Gastrocnemius medialis (tissue), 4 donors: Measurements from ENCODE around the gene CBX5. TPM values are rescaled to one million over a fixed set of nuclear protein-coding genes. Genes with fewer than 3 reads are reported as not detected.

Experiments used
- ATAC-seq, 2 donors: fragments of 150-250 bp; one replicate each; pipeline ENCODE4 v1.9.1; 2016
- DNase-seq, 2 donors: peaks; one replicate each; pipeline ENCODE4 v3.0.0-alpha.2; 2019
- H3K27ac ChIP-seq, 4 donors: fragments of 200-600 bp; sonication (generic); 1 replicate in 1 of 4; 2 replicates in 3 of 4; pipeline ENCODE4 v1.5.1; 2016 to 2018; ENCODE audit warnings: mild to moderate bottlenecking in 2 of 4, moderate library complexity in 1 of 4
- H3K27me3 ChIP-seq, 3 donors: fragments of 200-600 bp; sonication (generic) in 2 of 3; 1 replicate in 1 of 3; 2 replicates in 2 of 3; pipeline versions ENCODE4 v1.5.1 to v1.6.0; 2016 to 2019; ENCODE audit warnings: mild to moderate bottlenecking in 1 of 3, moderate library complexity in 1 of 3
- H3K36me3 ChIP-seq, 2 donors: fragments of 200-600 bp; sonication (generic) in 1 of 2; one replicate each; pipeline ENCODE4 v1.5.1; 2017 to 2018
- H3K4me1 ChIP-seq, 2 donors: fragments of 200-600 bp; sonication (generic) in 1 of 2; one replicate each; pipeline ENCODE4 v1.5.1; 2016 to 2017; ENCODE audit warnings: mild to moderate bottlenecking in 2 of 2
- H3K4me3 ChIP-seq, 4 donors: fragments of 200-600 bp; sonication (generic) in 3 of 4; 1 replicate in 1 of 4; 2 replicates in 3 of 4; pipeline ENCODE4 v1.5.1; 2016 to 2019; ENCODE audit warnings: mild to moderate bottlenecking in 2 of 4
- H3K9me3 ChIP-seq, 3 donors: fragments of 200-600 bp; sonication (generic) in 2 of 3; 1 replicate in 1 of 3; 2 replicates in 2 of 3; pipeline ENCODE4 v1.5.1; 2016 to 2019
- POLR2A ChIP-seq, 2 donors: fragments of 450-650 bp; IDR thresholded peaks; one replicate each; pipeline ENCODE4 v1.6.1; 2017; ENCODE audit warnings: antibody characterized with exemption in 2 of 2, mild to moderate bottlenecking in 2 of 2, moderate library complexity in 2 of 2
- in situ Hi-C, 4 donors: fragments of 200-750 bp; cut with MboI; loops; one replicate each; pipeline versions ENCODE4 v1.15.0 to v1.8.0; 2017; ENCODE audit warnings: low sequenced_read_pairs in 4 of 4
- intact Hi-C: fragments of 100-400 bp; cut with DNase I; formaldehyde crosslinking; loops from one replicate; pipeline ENCODE4 v1.15.1; 2023; ENCODE audit warnings: low total_unique reads
- total RNA-seq, 4 donors: library from RNA; depleted of rRNA; stranded (reverse); fragments of >200 nt; gene quantifications; one replicate each; pipeline versions ENCODE4 v1.1.0 to v1.2.3, GENCODE V29; 2016
- TF ChIP-seq, protein P1 (sequence below), 5 experiments: fragments of 450-650 bp in 3 of 5; fragments of 200-600 bp in 2 of 5; sonication (generic) in 2 of 5; IDR thresholded peaks in 4 of 5; conservative IDR thresholded peaks in 1 of 5; 1 replicate in 4 of 5; 2 replicates in 1 of 5; pipeline ENCODE4 v1.5.1; 2016 to 2019; ENCODE audit warnings: antibody characterized with exemption in 5 of 5, mild to moderate bottlenecking in 3 of 5, moderate library complexity in 3 of 5

CBX5 gene
- total RNA-seq, 4 donors from 2014 or later, result 7.9 to 8.9 (median 8.1) TPM

DNA sequence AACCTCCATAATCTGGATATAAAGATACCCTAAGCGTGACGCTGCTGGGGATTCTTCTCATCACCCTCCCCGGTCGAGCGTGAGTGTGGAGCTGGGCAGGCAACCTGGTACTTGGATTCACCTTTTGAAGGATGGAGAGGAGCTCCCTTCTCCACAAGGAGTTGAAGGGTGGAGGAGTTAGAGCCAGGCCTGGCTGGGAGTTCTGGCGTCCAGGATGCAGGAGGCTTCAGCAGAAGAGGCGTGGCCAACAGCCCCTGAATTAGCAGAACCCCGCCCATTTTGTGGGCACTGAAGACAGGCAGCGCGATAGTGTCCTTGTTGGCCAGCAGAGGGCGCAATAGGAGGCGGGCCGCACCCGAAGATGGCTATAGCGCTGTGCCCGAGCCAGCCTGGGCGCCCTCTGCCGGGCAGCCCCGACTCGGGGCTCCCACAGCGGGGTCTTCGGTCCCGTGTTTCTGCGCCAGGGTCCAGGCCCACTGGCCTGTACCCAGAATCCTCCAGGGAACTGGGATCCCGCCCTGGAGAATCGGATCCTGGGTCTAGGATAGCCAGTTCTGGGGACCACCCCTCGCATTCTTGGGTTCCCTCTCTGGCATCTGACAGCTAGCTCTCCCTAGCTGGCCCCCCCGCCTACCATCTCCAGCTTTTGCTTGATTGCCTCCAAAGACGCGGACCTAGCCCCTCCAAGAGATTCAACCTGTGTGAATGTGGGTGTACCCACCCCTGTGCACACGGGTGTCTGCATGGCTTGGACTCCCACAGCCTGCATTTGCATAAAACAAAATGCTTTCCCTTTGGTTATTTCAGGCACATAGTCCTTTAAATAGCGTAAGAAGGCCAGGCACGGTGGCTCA, 65.1 kb downstream of the CBX5 start:
- Histone ChIP-seq H3K27ac (no peak overlapping the region), H3K27me3 (peaks cover 0 to 4% (median 3%) of the 10 kb centered on the region in 3 donors), H3K4me3 (peak overlapping the region; percentile 35 to 48 (median 42)), H3K4me1 (peaks cover 15% of the 10 kb centered on the region in 2 donors), H3K36me3 (no peaks in the 10 kb centered on the region), H3K9me3 (no peaks in the 10 kb centered on the region)
- intact Hi-C loops, result loop anchor here (5.0 kb wide), 2 partner anchors 63 to 422 kb away; no protein-coding TSS in a partner anchor
- ATAC-seq, result peak; percentile 89 to 94
- DNase-seq, result peak; percentile 80 to 86
- TF ChIP-seq, protein P1, sequence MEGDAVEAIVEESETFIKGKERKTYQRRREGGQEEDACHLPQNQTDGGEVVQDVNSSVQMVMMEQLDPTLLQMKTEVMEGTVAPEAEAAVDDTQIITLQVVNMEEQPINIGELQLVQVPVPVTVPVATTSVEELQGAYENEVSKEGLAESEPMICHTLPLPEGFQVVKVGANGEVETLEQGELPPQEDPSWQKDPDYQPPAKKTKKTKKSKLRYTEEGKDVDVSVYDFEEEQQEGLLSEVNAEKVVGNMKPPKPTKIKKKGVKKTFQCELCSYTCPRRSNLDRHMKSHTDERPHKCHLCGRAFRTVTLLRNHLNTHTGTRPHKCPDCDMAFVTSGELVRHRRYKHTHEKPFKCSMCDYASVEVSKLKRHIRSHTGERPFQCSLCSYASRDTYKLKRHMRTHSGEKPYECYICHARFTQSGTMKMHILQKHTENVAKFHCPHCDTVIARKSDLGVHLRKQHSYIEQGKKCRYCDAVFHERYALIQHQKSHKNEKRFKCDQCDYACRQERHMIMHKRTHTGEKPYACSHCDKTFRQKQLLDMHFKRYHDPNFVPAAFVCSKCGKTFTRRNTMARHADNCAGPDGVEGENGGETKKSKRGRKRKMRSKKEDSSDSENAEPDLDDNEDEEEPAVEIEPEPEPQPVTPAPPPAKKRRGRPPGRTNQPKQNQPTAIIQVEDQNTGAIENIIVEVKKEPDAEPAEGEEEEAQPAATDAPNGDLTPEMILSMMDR (IDR thresholded peaks at IDR 0.05 in 4 of 5, conservative IDR thresholded peaks at IDR 0.05 in 1 of 5), result peak; percentile 96 to 100 (median 97)
- TF ChIP-seq POLR2A (IDR thresholded peaks at IDR 0.05), result no peak
- in situ Hi-C loops, result loop anchor here in 3 of 4 donors (5.0 to 25.0 kb wide), 3 partner anchors 153 to 427 kb away; partner anchors contain the start of gene HOXC10 (in 1 of the 3)

DNA sequence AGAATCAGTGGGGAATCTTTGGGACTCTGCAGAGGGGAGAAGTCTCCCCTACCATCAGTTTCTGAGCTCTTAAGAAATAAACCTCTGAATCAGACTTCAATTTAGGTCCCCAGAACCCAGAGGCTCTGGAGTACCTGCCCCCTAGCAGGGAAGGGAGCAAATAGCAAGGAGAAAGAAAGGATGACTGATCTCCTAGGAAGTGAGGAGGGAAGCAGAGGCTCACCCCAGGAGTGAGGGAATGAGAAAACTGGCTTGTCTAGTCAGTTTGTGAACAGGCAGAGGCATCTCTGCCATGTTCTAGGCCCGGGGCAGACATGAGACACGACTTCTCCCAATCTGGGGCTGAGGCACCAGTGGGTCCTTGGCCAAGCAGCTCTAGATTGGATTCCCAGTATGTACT, 66.8 kb downstream of the CBX5 start:
- no peak for DNase-seq
- peaks cover 0 to 4% (median 3%) of the 10 kb centered on the region in 3 donors for H3K27me3 ChIP-seq

DNA sequence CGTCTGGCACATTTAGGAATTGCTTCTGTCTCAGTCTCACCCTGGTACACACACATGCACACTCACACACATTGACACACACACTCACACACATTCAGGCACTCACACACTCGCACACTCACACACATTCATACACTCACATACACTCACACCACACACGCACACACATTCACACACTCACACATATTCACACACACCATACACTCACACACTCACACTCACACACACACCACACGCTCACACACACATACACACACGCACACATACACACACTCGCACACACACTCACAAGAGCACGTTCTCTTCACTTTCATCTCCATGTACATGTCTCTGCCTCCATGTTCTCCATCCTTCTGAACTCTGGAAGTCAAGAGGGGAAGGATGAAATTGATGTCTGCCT, 68.0 kb downstream of the CBX5 start:
- no peak for ATAC-seq
- Histone ChIP-seq H3K4me3 (no peak overlapping the region), H3K27me3 (peaks cover 0 to 4% (median 0%) of the 10 kb centered on the region in 3 donors), H3K27ac (no peak overlapping the region), H3K4me1 (peaks cover 5 to 9% of the 10 kb centered on the region in 2 donors), H3K9me3 (no peaks in the 10 kb centered on the region), H3K36me3 (no peaks in the 10 kb centered on the region)
- in situ Hi-C loops (loop anchor here in 3 of 4 donors (25.0 kb wide), 2 partner anchors 225 to 425 kb away; partner anchors contain the start of gene HOXC10 (in 1 of the 3)), intact Hi-C loops (no loop called here)
- no peak for TF ChIP-seq POLR2A (IDR thresholded peaks at IDR 0.05)
- TF ChIP-seq, protein P1 (IDR thresholded peaks at IDR 0.05 in 4 of 5, conservative IDR thresholded peaks at IDR 0.05 in 1 of 5), result no peak
- no peak for DNase-seq

More for the DNA sequence above, 66.8 kb downstream of the CBX5 start:
- TF ChIP-seq, protein P1 (IDR thresholded peaks at IDR 0.05 in 4 of 5, conservative IDR thresholded peaks at IDR 0.05 in 1 of 5), result no peak
- no peak for TF ChIP-seq POLR2A (IDR thresholded peaks at IDR 0.05)
- Histone ChIP-seq H3K9me3 (no peaks in the 10 kb centered on the region), H3K27ac (no peak overlapping the region), H3K4me3 (no peak overlapping the region), H3K4me1 (peaks cover 15% of the 10 kb centered on the region in 2 donors), H3K36me3 (no peaks in the 10 kb centered on the region)
- ATAC-seq, result no peak
- intact Hi-C loops, result no loop called here
- in situ Hi-C loops, result loop anchor here in 3 of 4 donors (25.0 kb wide), 2 partner anchors 226 to 426 kb away; partner anchors contain the start of gene HOXC10 (in 1 of the 3)

DNA sequence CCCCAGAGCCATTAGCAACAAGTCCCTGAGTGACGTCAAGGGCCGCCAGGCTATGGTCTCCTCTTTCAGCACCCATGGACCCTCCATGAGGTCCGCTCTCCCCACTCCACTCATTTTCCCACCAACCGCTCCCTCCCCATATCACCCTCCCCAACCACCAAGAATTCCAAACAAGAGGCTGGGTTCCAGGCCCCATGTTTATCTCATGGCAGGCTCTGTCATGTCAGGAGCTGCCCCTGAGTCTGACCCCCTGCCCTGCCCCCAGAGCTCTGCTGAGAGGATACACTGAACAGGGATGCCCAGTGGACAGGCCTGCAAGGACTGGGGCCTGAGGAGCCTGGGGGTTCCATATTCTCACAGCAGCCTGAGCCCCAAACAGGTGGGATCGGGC, 69.5 kb downstream of the CBX5 start:
- TF ChIP-seq, protein P1 (IDR thresholded peaks at IDR 0.05 in 4 of 5, conservative IDR thresholded peaks at IDR 0.05 in 1 of 5), result no peak
- TF ChIP-seq POLR2A (IDR thresholded peaks at IDR 0.05), result no peak
- no peaks in the 10 kb centered on the region for H3K27me3 ChIP-seq
- no peak overlapping the region for H3K4me3 ChIP-seq
- ATAC-seq, result no peak
- H3K36me3 ChIP-seq, result no peaks in the 10 kb centered on the region
- in situ Hi-C loops, result loop anchor here in 3 of 4 donors (25.0 kb wide), 2 partner anchors 223 to 423 kb away; partner anchors contain the start of gene HOXC10 (in 1 of the 3)
- H3K9me3 ChIP-seq, result no peaks in the 10 kb centered on the region
- intact Hi-C loops, result no loop called here
- H3K4me1 ChIP-seq, result peaks cover 0 to 5% of the 10 kb centered on the region in 2 donors
- no peak for DNase-seq
- no peak overlapping the region for H3K27ac ChIP-seq
